Right atrium auricular region (tissue), 2 donors: ENCODE data around the gene SYT7. TPM values are rescaled to one million over a fixed set of nuclear protein-coding genes. Genes with fewer than 3 reads are reported as not detected.

Experiments
- DNase-seq: peaks from one replicate; pipeline ENCODE4 v3.0.0-alpha.2; 2019; ENCODE audit warnings: low spot score
- H3K27ac ChIP-seq, 2 donors: fragments of 200-600 bp; sonication (generic); 1 replicate in 1 of 2; 2 replicates in 1 of 2; pipeline ENCODE4 v1.5.1; 2016 to 2019
- H3K27me3 ChIP-seq, 2 donors: fragments of 200-600 bp; sonication (generic); one replicate each; pipeline versions ENCODE4 v1.5.1 to v1.6.0; 2017 to 2019
- H3K36me3 ChIP-seq: fragments of 200-600 bp; sonication (generic); one replicate; pipeline ENCODE4 v1.5.1; 2016
- H3K4me1 ChIP-seq, 2 donors: fragments of 200-600 bp; sonication (generic); one replicate each; pipeline versions ENCODE4 v1.5.1 to v1.6.0; 2017 to 2019
- H3K4me3 ChIP-seq, 2 donors: fragments of 200-600 bp; sonication (generic); 1 replicate in 1 of 2; 2 replicates in 1 of 2; pipeline ENCODE4 v1.5.1; 2017 to 2019; ENCODE audit warnings: mild to moderate bottlenecking in 1 of 2, moderate library complexity in 1 of 2
- H3K9me3 ChIP-seq, 2 donors: fragments of 200-600 bp; sonication (generic); one replicate each; pipeline ENCODE4 v1.5.1; 2019
- total RNA-seq, 2 donors: library from RNA; depleted of rRNA; stranded (reverse); fragments of >200 nt; gene quantifications; one replicate each; pipeline ENCODE4 v1.1.0, GENCODE V29; 2016
- TF ChIP-seq, protein P1 (sequence below), 2 donors: fragments of 200-600 bp; sonication (generic); IDR thresholded peaks; one replicate each; pipeline ENCODE4 v1.5.1; 2019; ENCODE audit warnings: antibody characterized with exemption in 2 of 2

SYT7 gene
- total RNA-seq, 2 donors from 2014 or later: 19.2 to 23.6 TPM

GRCh38 chr11:61610905-61611304, 30.0 kb upstream of the SYT7 start:
- H3K27me3 ChIP-seq: no peaks in the 10 kb centered on the region
- H3K9me3 ChIP-seq: no peaks in the 10 kb centered on the region
- peaks cover 0 to 22% of the 10 kb centered on the region in 2 donors for H3K4me1 ChIP-seq
- no peak for DNase-seq
- H3K4me3 ChIP-seq: no peak overlapping the region
- H3K27ac ChIP-seq: peak overlapping the region; percentile 15 to 53
- H3K36me3 ChIP-seq: no peaks in the 10 kb centered on the region
- TF ChIP-seq, protein P1, sequence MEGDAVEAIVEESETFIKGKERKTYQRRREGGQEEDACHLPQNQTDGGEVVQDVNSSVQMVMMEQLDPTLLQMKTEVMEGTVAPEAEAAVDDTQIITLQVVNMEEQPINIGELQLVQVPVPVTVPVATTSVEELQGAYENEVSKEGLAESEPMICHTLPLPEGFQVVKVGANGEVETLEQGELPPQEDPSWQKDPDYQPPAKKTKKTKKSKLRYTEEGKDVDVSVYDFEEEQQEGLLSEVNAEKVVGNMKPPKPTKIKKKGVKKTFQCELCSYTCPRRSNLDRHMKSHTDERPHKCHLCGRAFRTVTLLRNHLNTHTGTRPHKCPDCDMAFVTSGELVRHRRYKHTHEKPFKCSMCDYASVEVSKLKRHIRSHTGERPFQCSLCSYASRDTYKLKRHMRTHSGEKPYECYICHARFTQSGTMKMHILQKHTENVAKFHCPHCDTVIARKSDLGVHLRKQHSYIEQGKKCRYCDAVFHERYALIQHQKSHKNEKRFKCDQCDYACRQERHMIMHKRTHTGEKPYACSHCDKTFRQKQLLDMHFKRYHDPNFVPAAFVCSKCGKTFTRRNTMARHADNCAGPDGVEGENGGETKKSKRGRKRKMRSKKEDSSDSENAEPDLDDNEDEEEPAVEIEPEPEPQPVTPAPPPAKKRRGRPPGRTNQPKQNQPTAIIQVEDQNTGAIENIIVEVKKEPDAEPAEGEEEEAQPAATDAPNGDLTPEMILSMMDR (IDR thresholded peaks at IDR 0.05): no peak

DNA sequence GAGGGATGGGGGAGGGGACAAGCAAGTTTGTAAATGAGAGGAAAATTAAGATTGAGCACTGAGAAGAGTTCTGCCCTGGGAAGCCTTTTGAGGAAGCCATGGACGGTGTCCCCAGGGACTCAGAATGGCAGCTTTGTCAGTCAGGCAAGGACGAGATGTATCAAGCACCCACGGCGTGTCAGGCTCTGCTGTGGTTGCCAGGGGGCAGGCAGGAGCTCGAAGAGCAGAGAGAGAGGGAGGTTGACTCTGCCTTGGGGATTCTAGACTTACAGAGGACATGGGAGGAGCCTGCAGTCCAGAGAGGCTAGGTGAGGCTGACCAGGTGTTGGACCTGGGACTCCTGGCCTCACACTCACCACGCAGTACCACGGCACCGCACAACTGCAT, 29.1 kb upstream of the SYT7 start:
- Histone ChIP-seq H3K27ac (peak overlapping the region in 1 of 2 donors; percentile 53), H3K9me3 (no peaks in the 10 kb centered on the region), H3K36me3 (no peaks in the 10 kb centered on the region), H3K27me3 (no peaks in the 10 kb centered on the region), H3K4me3 (no peak overlapping the region), H3K4me1 (peaks cover 0 to 22% of the 10 kb centered on the region in 2 donors)
- TF ChIP-seq, protein P1 (IDR thresholded peaks at IDR 0.05): peak in 1 of 2 donors; percentile 20
- DNase-seq: no peak

DNA sequence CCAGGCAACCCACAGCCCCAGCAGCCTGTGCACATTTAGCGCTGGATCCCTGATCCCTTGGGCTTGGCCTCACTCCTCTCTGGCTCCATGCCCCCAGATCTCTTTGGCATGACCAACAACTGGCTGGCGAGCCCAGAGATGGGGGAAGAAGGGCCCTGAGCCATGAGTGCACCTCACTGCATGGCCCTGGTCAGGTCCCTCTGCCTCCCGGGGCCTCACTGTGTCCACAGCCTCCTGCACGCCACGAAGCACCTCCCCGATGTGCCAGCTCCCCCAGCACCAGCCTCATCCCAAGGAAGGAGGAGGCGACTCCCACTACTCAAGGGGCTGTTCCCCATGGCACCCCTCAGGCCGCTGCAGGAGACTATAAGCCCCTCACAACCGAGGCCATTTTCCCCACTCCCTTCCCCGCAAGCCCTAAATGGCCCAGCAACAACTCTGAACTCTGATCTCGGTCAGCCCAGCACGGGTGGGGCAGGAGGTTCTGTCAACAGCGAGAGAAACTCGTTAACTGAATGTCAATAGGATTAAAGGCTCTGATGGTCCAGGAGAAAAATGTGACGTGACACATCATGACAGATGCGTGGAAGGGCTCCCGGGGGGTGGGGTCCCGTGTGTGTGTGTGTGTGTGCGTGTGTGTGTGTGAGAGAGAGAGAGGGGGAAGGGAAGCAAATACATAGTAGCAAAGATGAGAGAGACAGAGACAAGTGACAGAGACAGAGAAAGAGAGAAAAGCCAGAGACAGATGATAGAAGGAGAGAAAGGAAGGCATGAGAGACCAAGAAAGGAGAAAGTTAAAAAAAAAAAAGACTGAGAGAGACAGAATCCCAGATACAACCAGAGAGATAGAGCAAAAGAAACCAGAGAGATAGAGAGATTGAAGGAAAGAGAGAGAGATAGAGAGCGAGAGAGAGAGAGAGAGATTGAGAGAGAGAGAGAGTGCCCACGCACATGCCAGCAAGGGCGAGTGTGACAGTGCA, 28.4 kb upstream of the SYT7 start:
- Histone ChIP-seq H3K4me1 (peaks cover 0 to 22% of the 10 kb centered on the region in 2 donors), H3K9me3 (no peaks in the 10 kb centered on the region), H3K4me3 (no peak overlapping the region), H3K27ac (no peak overlapping the region), H3K27me3 (no peaks in the 10 kb centered on the region), H3K36me3 (no peaks in the 10 kb centered on the region)
- TF ChIP-seq, protein P1 (IDR thresholded peaks at IDR 0.05): no peak
- DNase-seq: no peak

DNA sequence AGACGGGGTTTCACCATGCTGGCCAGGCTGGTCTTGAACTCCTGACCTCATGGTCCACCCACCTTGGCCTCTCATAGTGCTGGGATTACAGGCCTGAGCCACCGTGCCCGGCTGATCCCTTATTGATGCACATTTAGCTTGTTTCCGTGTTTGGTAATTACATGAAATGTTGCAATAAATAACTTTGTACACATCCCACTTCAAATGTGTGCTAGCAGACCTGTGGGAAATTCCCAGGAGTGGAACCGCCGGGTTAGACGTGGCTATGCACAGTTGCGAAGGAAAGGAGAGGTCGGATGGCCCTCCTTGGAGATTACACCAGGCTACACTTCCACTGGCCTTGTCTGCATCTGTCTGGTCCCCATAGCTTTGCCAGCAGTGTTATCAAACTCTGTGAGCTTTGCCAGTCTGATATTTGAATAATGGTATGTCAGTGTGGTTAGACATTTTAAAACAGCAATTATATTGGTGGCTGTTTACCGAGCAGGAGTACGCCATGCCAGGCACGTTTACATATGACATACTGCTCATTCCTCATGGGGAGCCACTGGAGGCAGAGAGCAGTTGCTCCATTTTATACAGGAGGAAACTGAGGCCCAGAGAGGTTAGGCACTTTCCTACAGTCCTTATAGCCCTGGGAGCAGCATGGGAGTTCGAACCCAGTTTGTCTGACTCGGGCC, 27.2 kb upstream of the SYT7 start:
- no peak for DNase-seq
- Histone ChIP-seq H3K27me3 (no peaks in the 10 kb centered on the region), H3K9me3 (no peaks in the 10 kb centered on the region), H3K4me1 (peaks cover 0 to 27% of the 10 kb centered on the region in 2 donors), H3K27ac (no peak overlapping the region), H3K4me3 (no peak overlapping the region), H3K36me3 (no peaks in the 10 kb centered on the region)
- TF ChIP-seq, protein P1 (IDR thresholded peaks at IDR 0.05): no peak

DNA sequence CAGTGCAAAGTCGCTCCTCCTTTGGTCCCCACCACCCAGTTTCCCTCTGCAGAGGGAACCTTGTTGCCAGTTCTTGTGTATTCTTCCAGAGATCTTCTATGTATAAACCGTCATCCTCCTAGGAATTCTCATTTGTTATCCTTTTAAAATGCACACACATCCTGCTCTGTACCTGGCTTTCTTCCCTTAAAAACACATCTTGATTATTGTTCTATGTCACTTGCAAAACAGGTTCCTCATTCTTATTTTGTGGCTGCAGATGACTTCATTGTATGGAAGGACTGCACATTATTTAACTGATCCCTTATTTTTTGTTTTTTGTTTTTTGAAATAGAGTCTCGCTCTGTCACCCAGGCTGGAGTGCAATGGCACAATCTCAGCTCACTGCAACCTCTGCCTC, 26.6 kb upstream of the SYT7 start:
- no peak for DNase-seq
- no peaks in the 10 kb centered on the region for H3K27me3 ChIP-seq
- TF ChIP-seq, protein P1 (IDR thresholded peaks at IDR 0.05): no peak

More for the DNA sequence above, 26.6 kb upstream of the SYT7 start:
- Histone ChIP-seq H3K4me3 (no peak overlapping the region), H3K36me3 (no peaks in the 10 kb centered on the region), H3K27ac (no peak overlapping the region), H3K4me1 (peaks cover 0 to 31% of the 10 kb centered on the region in 2 donors), H3K9me3 (no peaks in the 10 kb centered on the region)
